OCI-LY1 (cell line): ENCODE measurements around the gene ADAMTSL1.

Experiments used
- H2AFZ ChIP-seq: fragments of 200-600 bp; sonication (generic), shearing (Covaris generic); 2 replicates; pipeline ENCODE4 v1.6.0; 2014; ENCODE audit warnings: antibody characterized with exemption, mild to moderate bottlenecking, low read length
- H3F3A ChIP-seq: fragments of 200-600 bp; sonication (generic), shearing (Covaris generic); 2 replicates; pipeline ENCODE4 v1.6.0; 2014; ENCODE audit warnings: mild to moderate bottlenecking, antibody characterized with exemption, low read length, moderate library complexity; ENCODE audit not compliant: insufficient read depth
- H3K27ac ChIP-seq: fragments of 200-600 bp; sonication (generic); 2 replicates; pipeline ENCODE4 v1.5.1; 2014; ENCODE audit warnings: low read length, mixed run types, mild to moderate bottlenecking, low read depth; ENCODE audit not compliant: poor library complexity, severe bottlenecking
- H3K27me3 ChIP-seq: fragments of 200-600 bp; sonication (generic); 2 replicates; pipeline ENCODE4 v1.6.0; 2014; ENCODE audit warnings: antibody characterized with exemption, mild to moderate bottlenecking, low read length, moderate library complexity; ENCODE audit not compliant: insufficient read depth
- H3K36me3 ChIP-seq: fragments of 200-600 bp; sonication (generic); 2 replicates; pipeline ENCODE4 v1.6.1; 2014; ENCODE audit warnings: mild to moderate bottlenecking, antibody characterized with exemption, low read length, moderate library complexity, mixed read lengths; ENCODE audit not compliant: insufficient read depth
- H3K4me1 ChIP-seq: fragments of 200-600 bp; sonication (generic); 2 replicates; pipeline ENCODE4 v1.5.1; 2014; ENCODE audit warnings: mild to moderate bottlenecking, low read length, moderate library complexity; ENCODE audit not compliant: insufficient read depth, severe bottlenecking
- H3K4me2 ChIP-seq: fragments of 200-600 bp; sonication (generic), shearing (Covaris generic); 2 replicates; pipeline ENCODE4 v1.6.1; 2014; ENCODE audit warnings: low read length
- H3K4me3 ChIP-seq: fragments of 200-600 bp; sonication (generic); 2 replicates; pipeline ENCODE4 v1.5.1; 2014; ENCODE audit warnings: low read length, low read depth, mild to moderate bottlenecking, mixed read lengths; ENCODE audit not compliant: poor library complexity, severe bottlenecking
- H3K79me2 ChIP-seq: fragments of 200-600 bp; shearing (Covaris generic); 2 replicates; pipeline ENCODE4 v1.6.1; 2016; ENCODE audit warnings: mixed run types, low read length, mixed read lengths; ENCODE audit not compliant: insufficient read depth
- H3K9ac ChIP-seq: fragments of 200-600 bp; sonication (generic), shearing (Covaris generic); 2 replicates; pipeline ENCODE4 v1.6.1; 2014; ENCODE audit warnings: mild to moderate bottlenecking, low read length, mixed read lengths
- H3K9me2 ChIP-seq: fragments of 200-600 bp; sonication (generic), shearing (Covaris generic); 2 replicates; pipeline ENCODE4 v1.6.1; 2014; ENCODE audit warnings: low read depth, mild to moderate bottlenecking, low read length, mixed read lengths
- H3K9me3 ChIP-seq: fragments of 200-600 bp; shearing (Covaris generic); 2 replicates; pipeline ENCODE4 v1.6.1; 2014; ENCODE audit warnings: low read length, mixed read lengths
- H4K20me1 ChIP-seq: fragments of 200-600 bp; sonication (generic), shearing (Covaris generic); 2 replicates; pipeline ENCODE4 v1.6.0; 2016; ENCODE audit warnings: mild to moderate bottlenecking, low read length; ENCODE audit not compliant: insufficient read depth
- CTCF ChIP-seq: fragments of 200-600 bp; sonication (generic), shearing (Covaris generic); IDR thresholded peaks from 2 replicates; pipeline ENCODE4 v1.5.1; 2017; ENCODE audit warnings: mild to moderate bottlenecking, antibody characterized with exemption, low read length, moderate library complexity, mixed read lengths
- EZH2 ChIP-seq: fragments of 200-600 bp; sonication (generic), shearing (Covaris generic); IDR thresholded peaks from 2 replicates; pipeline ENCODE4 v1.8.0; 2017; ENCODE audit warnings: borderline replicate concordance, mixed run types, mild to moderate bottlenecking, antibody characterized with exemption, low read length, moderate library complexity, mixed read lengths

The ADAMTSL1 gene

GRCh38 chr9:18847576-18848275 is 373.8 kb downstream of the ADAMTSL1 start:
- H3K27ac ChIP-seq = no peak overlapping the region
- no peak overlapping the region for H3K4me3 ChIP-seq
- H3K9me3 ChIP-seq = no peaks in the 10 kb centered on the region
- H4K20me1 ChIP-seq = no peaks in the 10 kb centered on the region
- H3K9me2 ChIP-seq = no peaks in the 10 kb centered on the region
- no peak overlapping the region for H2AFZ ChIP-seq
- 0 out of 2 replicates have a peak, but pooled peaks cover 4% of the 10 kb centered on the region for H3K27me3 ChIP-seq
- no peaks in the 10 kb centered on the region for H3K79me2 ChIP-seq
- no peak overlapping the region for H3K9ac ChIP-seq
- H3F3A ChIP-seq = no peaks in the 10 kb centered on the region
- TF ChIP-seq CTCF (no peak), EZH2 (no peak)
- H3K4me2 ChIP-seq = no peak overlapping the region
- no peaks in the 10 kb centered on the region for H3K36me3 ChIP-seq
- no peaks in the 10 kb centered on the region for H3K4me1 ChIP-seq

- Histone ChIP-seq H2AFZ (no peak overlapping the region), H3F3A (no peaks in the 10 kb centered on the region), H3K4me1 (no peaks in the 10 kb centered on the region), H3K4me2 (no peak overlapping the region), H3K27ac (no peak overlapping the region), H3K79me2 (no peaks in the 10 kb centered on the region), H3K27me3 (0 out of 2 replicates have a peak, but pooled peaks cover 4% of the 10 kb centered on the region), H3K9ac (no peak overlapping the region), H4K20me1 (no peaks in the 10 kb centered on the region), H3K36me3 (no peaks in the 10 kb centered on the region), H3K9me2 (no peaks in the 10 kb centered on the region), H3K9me3 (no peaks in the 10 kb centered on the region), H3K4me3 (no peak overlapping the region)
- TF ChIP-seq CTCF = no peak
- TF ChIP-seq EZH2 = no peak
Observed at GRCh38 chr9:18848657-18849056, 374.7 kb downstream of the ADAMTSL1 start.

- no peaks in the 10 kb centered on the region for H3F3A ChIP-seq
- H3K36me3 ChIP-seq = no peaks in the 10 kb centered on the region
- H3K4me3 ChIP-seq = no peak overlapping the region
- H3K9me2 ChIP-seq = no peaks in the 10 kb centered on the region
- no peak overlapping the region for H3K9ac ChIP-seq
- H4K20me1 ChIP-seq = no peaks in the 10 kb centered on the region
- H3K4me2 ChIP-seq = no peak overlapping the region
- H3K27ac ChIP-seq = no peak overlapping the region
- no peaks in the 10 kb centered on the region for H3K9me3 ChIP-seq
- H2AFZ ChIP-seq = no peak overlapping the region
- no peak for TF ChIP-seq CTCF
- no peak for TF ChIP-seq EZH2
- H3K4me1 ChIP-seq = no peaks in the 10 kb centered on the region
- H3K79me2 ChIP-seq = no peaks in the 10 kb centered on the region
- 0 out of 2 replicates have a peak, but pooled peaks cover 4% of the 10 kb centered on the region for H3K27me3 ChIP-seq
Observed at GRCh38 chr9:18849270-18849669, 375.3 kb downstream of the ADAMTSL1 start.
